Activated CD8-positive, alpha-beta memory T cell treated with anti-CD3 and anti-CD28 coated beads for 36 hours (primary cell): ENCODE measurements around the gene APBA3. TPM values are rescaled to one million over a fixed set of nuclear protein-coding genes. Genes with fewer than 3 reads are reported as not detected.

Source experiments
- CTCF ChIA-PET: fragments of 350-600 bp; sonication (Branson Sonifier 250); formaldehyde crosslinking; loops from one replicate; lab custom pipeline; 2021; ENCODE audit warnings: antibody characterized with exemption; lab: Charles Lee
- POLR2A ChIA-PET: fragments of 350-600 bp; sonication (Branson Sonifier 250); formaldehyde crosslinking; loops from one replicate; lab custom pipeline; 2021; ENCODE audit warnings: antibody characterized with exemption; lab: Charles Lee
- total RNA-seq, 2 experiments: library from RNA; stranded (reverse); gene quantifications; one replicate each; pipeline ENCODE4 v1.2.3, GENCODE V29; 2021

APBA3 gene
- total RNA-seq, 2 experiments from 2014 or later = 36.9 to 39.1 TPM

DNA sequence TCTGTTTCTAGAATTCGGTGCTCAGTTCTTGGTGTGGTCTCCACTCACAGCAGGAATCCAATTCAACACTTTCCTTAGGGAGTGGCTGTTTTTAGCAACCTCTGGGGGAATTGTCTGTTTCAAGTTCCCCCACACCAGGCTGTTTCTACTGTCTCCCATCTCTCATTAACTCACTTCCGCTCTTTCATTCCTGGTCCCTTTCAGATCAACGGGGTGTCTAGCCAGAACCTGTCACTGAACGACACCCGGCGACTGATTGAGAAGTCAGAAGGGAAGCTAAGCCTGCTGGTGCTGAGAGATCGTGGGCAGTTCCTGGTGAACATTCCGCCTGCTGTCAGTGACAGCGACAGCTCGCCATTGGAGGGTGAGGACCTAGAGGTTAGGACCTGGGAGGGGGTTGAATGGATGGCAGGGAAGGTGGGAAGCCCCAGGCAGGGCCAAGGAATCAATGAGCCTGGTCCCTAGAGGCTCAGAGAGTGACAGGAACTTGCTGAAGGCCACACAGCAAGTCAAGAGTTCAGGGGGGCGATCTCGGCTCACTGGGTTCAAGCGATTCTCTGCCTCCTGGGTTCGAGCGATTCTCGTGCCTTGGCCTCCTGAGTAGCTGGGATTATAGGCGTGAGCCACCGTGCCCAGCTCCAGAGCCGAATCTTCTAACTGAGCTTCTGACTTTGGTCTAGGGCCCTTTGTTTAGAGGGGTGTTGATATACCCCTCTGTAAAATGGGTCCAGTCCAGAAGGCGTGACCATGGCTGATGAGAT, 27.8 kb downstream of the APBA3 start:
- CTCF ChIA-PET = no interaction called here
- POLR2A ChIA-PET = no interaction called here

DNA sequence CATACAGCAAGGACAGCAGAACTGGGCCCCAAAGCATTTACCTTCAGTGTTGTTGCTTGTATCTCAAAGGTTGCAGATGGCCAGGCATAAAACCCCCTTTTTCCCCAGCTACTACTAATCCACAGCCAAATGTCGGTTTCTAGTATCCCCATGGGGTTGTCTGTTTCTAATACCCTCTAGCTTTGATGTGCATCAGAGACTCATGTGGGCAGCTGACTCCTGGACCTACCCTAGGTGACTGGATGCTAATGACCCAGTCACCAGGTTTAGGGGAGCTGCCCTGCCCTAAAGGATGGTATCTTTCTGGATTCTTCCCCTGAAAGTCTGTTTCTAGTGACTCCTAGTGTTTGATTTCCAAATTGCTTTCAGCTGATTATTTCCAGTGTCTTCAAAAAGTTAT, 29.4 kb downstream of the APBA3 start:
- CTCF ChIA-PET = interaction anchor here (1.0 kb wide), 1 partner anchor 8 kb away, joined by 3 read pairs; no protein-coding TSS in a partner anchor
- POLR2A ChIA-PET = no interaction called here

DNA sequence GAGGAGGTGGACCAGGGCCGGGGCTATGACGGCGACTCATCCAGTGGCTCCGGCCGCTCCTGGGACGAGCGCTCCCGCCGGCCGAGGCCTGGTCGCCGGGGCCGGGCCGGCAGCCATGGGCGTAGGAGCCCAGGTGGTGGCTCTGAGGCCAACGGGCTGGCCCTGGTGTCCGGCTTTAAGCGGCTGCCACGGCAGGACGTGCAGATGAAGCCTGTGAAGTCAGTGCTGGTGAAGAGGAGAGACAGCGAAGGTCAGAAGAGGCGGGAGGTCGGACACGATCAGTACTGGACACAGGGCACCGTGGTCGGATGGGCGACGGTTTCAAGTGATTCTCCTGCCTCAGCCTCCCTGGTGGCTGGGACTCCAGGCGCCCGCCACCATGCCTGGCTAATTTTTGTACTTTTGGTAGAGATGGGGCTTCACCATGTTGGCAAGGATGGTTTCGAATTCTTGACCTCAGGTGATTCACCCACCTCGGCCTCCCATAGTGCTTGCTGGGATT, 31.0 kb downstream of the APBA3 start:
- ChIA-PET POLR2A (no interaction called here), CTCF (no interaction called here)

DNA sequence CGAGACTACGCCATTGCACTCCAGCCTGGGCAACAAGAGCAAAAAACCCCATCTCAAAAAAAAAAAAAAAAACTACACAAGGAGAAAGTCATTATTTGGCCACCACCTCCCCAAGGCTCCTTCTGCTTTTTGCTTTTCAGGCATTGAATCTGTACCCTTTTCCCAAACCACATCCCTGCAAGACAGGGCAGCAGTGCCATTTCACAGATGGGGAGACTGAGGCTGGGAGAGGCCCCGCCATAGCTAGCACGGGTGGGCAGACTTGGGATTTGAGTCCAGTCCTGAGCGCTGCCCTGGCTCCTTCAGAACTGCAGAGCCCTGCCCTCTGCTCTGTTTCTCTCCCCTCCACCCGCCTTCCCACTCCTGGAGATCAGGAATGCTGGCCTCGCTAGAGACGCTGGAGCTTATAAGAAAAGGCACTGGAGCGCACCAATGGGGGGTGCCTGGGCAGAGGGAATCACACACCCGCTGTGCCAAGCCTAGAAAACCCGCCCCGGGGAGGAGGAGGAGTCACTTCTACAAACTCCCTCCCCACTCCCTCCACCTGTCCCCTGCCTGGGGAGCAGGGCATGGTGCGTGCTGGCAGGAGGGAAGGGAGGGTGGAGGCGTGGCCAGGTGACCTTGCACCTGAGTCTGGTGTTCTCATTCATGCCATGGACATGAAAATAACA, 35.7 kb downstream of the APBA3 start:
- CTCF ChIA-PET = interaction anchor here (1.1 kb wide), 1 partner anchor 23 kb away, joined by 3 read pairs; no protein-coding TSS in a partner anchor
- POLR2A ChIA-PET = no interaction called here

GRCh38 chr19:3725121-3725520, 36.4 kb downstream of the APBA3 start:
- CTCF ChIA-PET = interaction anchor here (1.1 kb wide), 1 partner anchor 22 kb away, joined by 3 read pairs; no protein-coding TSS in a partner anchor

GRCh38 chr19:3723883-3724282, 37.6 kb downstream of the APBA3 start:
- ChIA-PET POLR2A (no interaction called here), CTCF (no interaction called here)

More at GRCh38 chr19:3725121-3725520, 36.4 kb downstream of the APBA3 start:
- POLR2A ChIA-PET = no interaction called here

GRCh38 chr19:3723110-3723488, 38.4 kb downstream of the APBA3 start:
- POLR2A ChIA-PET = no interaction called here
- CTCF ChIA-PET = no interaction called here

GRCh38 chr19:3722443-3723109, 38.9 kb downstream of the APBA3 start:
- POLR2A ChIA-PET = no interaction called here
- CTCF ChIA-PET = no interaction called here

GRCh38 chr19:3721887-3722442, 39.5 kb downstream of the APBA3 start:
- CTCF ChIA-PET = interaction anchor here (2.1 kb wide), 1 partner anchor 100 kb away, joined by 6 read pairs; no protein-coding TSS in a partner anchor
- POLR2A ChIA-PET = interaction anchor here (0.6 kb wide), 2 partner anchors 65 to 1571 kb away, joined by 4 to 6 read pairs; no protein-coding TSS in a partner anchor

DNA sequence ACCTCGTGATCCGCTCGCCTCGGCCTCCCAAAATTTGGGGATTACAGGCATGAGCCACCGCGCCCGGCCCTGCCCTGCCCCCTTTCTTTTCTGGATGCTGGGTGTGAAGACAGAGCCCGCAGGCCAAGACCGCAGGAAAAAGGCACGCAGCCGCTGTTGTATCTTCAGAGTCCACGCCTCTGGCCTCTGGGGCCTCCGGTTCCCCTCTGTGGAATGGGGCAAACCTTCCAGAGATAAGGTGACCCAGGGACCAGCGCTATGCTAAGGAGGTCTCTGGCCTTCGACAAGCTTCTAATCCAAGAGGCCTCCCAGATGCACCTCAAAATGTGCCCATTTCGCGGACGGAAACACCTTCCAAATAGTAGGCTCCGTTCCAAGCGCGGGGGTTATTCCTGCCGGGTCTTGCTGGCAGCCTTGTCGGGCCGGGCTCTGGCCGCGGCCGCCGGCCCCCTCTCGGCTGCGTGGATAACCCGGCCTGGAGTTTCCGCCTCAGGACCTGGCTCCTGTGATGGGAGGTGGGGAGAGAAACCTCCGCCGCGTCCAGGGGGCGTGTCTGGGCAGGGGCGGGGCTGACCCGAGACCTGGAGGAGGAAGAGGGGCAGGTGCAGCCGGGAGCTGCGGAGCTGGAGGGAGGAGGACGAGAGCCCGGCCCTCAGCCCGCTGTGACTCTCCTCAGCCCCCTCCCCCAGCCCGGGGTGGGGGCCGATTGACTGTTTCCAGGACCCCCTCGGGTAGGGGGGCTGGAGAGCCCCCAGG, 40.2 kb downstream of the APBA3 start:
- ChIA-PET CTCF (interaction anchor here (0.7 to 2.1 kb wide), 4 partner anchors 101 to 260 kb away, joined by 3 to 6 read pairs (median 3); no protein-coding TSS in a partner anchor), POLR2A (interaction anchor here (0.6 kb wide), 3 partner anchors 66 to 1570 kb away, joined by 4 to 12 read pairs (median 6); no protein-coding TSS in a partner anchor)

- ChIA-PET POLR2A (interaction anchor here (0.6 kb wide), 1 partner anchor 815 kb away, joined by 12 read pairs; no protein-coding TSS in a partner anchor), CTCF (interaction anchor here (0.6 to 2.3 kb wide), 11 partner anchors 10 to 259 kb away, joined by 3 to 9 read pairs (median 3); partner anchors contain the start of gene MRPL54)
Observed at GRCh38 chr19:3720349-3720917, 41.1 kb downstream of the APBA3 start.

- POLR2A ChIA-PET = no interaction called here
- CTCF ChIA-PET = interaction anchor here (0.6 to 2.3 kb wide), 9 partner anchors 9 to 167 kb away, joined by 3 to 9 read pairs (median 4); partner anchors contain the start of gene MRPL54
Observed at GRCh38 chr19:3719868-3720267, 41.6 kb downstream of the APBA3 start.

DNA sequence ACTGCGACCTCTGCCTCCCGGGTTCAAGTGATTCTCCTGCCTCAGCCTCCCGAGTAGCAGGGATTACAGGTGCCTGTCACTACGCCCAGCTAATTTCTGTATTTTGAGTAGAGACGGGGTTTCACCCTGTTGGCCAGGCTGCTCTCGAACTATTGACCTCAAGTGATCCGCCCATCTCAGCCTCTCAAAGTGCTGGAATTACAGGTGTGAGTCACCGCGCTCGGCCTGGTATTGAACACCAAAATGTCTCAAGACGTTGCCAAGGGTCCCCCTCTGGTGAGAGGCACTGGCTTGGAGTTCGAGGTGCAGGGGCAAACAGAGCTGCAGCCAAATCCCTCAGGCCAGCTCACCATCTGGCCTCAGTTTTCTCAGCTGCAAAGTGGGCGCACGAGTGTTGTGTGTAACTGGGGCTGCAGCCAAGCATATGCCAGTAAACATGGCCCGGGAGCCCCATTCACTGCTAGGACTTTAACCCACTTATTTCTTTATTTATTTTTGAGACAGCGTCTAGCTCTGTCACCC, 45.3 kb downstream of the APBA3 start:
- ChIA-PET POLR2A (no interaction called here), CTCF (interaction anchor here (0.7 kb wide), 1 partner anchor 209 kb away, joined by 3 read pairs; no protein-coding TSS in a partner anchor)

- ChIA-PET POLR2A (no interaction called here), CTCF (interaction anchor here (1.3 kb wide), 1 partner anchor 27 kb away, joined by 3 read pairs; no protein-coding TSS in a partner anchor)
Observed at GRCh38 chr19:3712663-3713611, 48.6 kb downstream of the APBA3 start.

GRCh38 chr19:3710265-3710812, 51.2 kb downstream of the APBA3 start:
- ChIA-PET POLR2A (interaction anchor here (0.6 to 0.7 kb wide), 2 partner anchors 290 to 760 kb away, joined by 5 read pairs; no protein-coding TSS in a partner anchor), CTCF (interaction anchor here (2.6 kb wide), 1 partner anchor 9 kb away, joined by 9 read pairs; no protein-coding TSS in a partner anchor)
